ENCODE measurements around the gene VMP1. TPM values are rescaled to one million over a fixed set of nuclear protein-coding genes. Genes with fewer than 3 reads are reported as not detected.

The VMP1 gene
- polyA plus RNA-seq, 2 of the 4 experiments (the other 2 are of a cell fraction) = 395 to 726 TPM

DNA sequence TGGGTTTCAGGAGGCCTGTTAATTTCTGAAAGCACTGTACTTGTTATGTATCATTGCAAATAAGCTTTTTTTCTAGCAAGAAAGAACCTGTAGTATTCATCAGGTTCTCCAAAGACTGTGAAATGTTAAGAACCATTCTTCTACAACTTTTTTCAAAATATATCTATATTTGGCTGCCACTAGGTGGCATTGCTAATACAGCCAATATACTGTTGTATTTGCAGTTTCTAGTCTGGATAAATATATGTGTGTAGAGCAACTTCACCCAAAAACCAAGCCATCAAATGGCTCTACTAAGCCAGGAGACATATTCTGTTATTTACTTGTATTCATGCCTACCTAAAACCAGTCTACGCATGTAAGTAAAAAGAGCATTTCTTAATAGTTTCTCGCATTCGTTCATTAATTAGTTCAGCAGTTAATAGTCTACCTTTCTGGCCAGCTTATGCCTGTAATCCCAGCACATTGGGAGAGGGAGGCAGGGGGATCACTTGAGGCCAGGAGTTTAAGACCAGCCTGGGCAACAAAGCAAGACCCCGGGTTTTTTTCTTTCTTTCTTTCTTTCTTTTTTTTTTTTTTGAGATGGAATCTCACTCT is 39.5 kb downstream of the VMP1 start:
- FAIRE-seq (no peak), ATAC-seq (peak; percentile 74 to 87), DNase-seq (ENCODE audit: low read depth in 1 of 2, low spot score in 1 of 2) (peak; percentile 46 to 82)
- peaks cover 16% of the 10 kb centered on the region for H3K9me3 ChIP-seq
- POLR2A ChIA-PET = interaction anchor here (9.7 kb wide), 1 partner anchor 95 kb away, joined by 531 read pairs; no protein-coding TSS in a partner anchor
- peak overlapping the region; percentile 19; the same call in 1 of the 3 replicates for H3K4me2 ChIP-seq
- CTCF ChIA-PET = interaction anchor here (0.6 to 11.9 kb wide), 34 partner anchors 8 to 303 kb away, joined by 3 to 244 read pairs (median 5); no protein-coding TSS in a partner anchor
- H3K4me1 ChIP-seq = peaks cover 44% of the 10 kb centered on the region
- no peak overlapping the region for H3K4me3 ChIP-seq
- H3K27ac ChIP-seq = peak overlapping the region; percentile 93 to 95
- WGBS (ENCODE audit: missing lambda C conversion rate) = 53% methylated on average over 4 of the region's 4 CpGs
- peak; percentile 95 for TF ChIP-seq CTCF (IDR thresholded peaks at IDR 0.05)
- TF ChIP-seq ZNF302 (CRISPR knock-in tag; IDR thresholded peaks at IDR 0.05) = no peak
- no peak for TF ChIP-seq FOSB (CRISPR knock-in tag; IDR thresholded peaks at IDR 0.05)
- peak; percentile 89 to 91 for TF ChIP-seq RAD21 (conservative IDR thresholded peaks at IDR 0.05 in 1 of 2, IDR thresholded peaks at IDR 0.05 in 1 of 2)
- peak; percentile 48 for TF ChIP-seq MAFK (IDR thresholded peaks at IDR 0.05; ENCODE audit: partially characterized antibody)
- TF ChIP-seq RNF2 (IDR thresholded peaks at IDR 0.05; ENCODE audit: borderline replicate concordance, low read depth) = no peak
- TF ChIP-seq CBX8 (IDR thresholded peaks at IDR 0.05) = no peak
- peak; percentile 91 for TF ChIP-seq SMC3 (IDR thresholded peaks at IDR 0.05)

- Histone ChIP-seq H3K4me2 (no peak overlapping the region), H3K9me3 (peaks cover 4% of the 10 kb centered on the region), H3K4me3 (no peak overlapping the region), H3K4me1 (peaks cover 61% of the 10 kb centered on the region), H3K27ac (peak overlapping the region; percentile 93 to 95)
- no peak for DNase-seq (ENCODE audit: low read depth in 1 of 2, low spot score in 1 of 2)
- TF ChIP-seq GATA3 (IDR thresholded peaks at IDR 0.05; ENCODE audit: borderline replicate concordance) (no peak), MAFK (IDR thresholded peaks at IDR 0.05; ENCODE audit: partially characterized antibody) (peak; percentile 84), MAZ (IDR thresholded peaks at IDR 0.05; ENCODE audit: borderline replicate concordance, low read depth, low read length) (no peak), CHD4 (IDR thresholded peaks at IDR 0.05; ENCODE audit: borderline replicate concordance) (no peak)
- FAIRE-seq = no peak
- 91% methylated on average over 1 of the region's 1 CpG for WGBS (ENCODE audit: missing lambda C conversion rate)
- ChIA-PET CTCF (interaction anchor here (0.6 to 11.9 kb wide), 6 partner anchors 20 to 692 kb away, joined by 3 to 244 read pairs (median 8); no protein-coding TSS in a partner anchor), POLR2A (interaction anchor here (9.7 kb wide), 1 partner anchor 94 kb away, joined by 531 read pairs; no protein-coding TSS in a partner anchor)
- no peak for ATAC-seq
These were observed 41.1 kb downstream of the VMP1 start for GRCh38 chr17:59748591-59748990.

DNA sequence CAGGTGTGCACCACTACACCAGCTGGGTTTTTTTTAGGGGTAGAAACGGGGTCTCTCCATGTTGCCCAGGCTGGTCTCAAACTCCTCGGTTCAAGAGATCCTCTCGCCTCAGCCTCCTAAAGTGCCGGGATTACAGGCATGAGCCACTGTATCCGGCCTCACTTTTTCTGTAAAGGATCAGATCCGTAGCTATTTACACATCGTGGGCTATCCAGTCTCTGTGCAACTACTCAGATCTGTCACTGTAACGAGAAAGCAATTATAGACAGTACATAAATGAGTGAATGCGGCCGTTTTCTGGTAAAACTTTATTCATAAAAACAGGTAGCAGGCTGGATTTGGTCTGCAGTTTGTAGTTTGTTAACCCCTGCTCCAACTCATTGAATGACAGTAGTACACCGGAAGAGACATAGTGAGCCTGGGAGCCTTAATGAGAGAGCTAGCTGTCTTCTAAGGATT is 44.5 kb downstream of the VMP1 start:
- ChIA-PET POLR2A (interaction anchor here (1.4 to 9.7 kb wide), 2 partner anchors 90 to 141 kb away, joined by 4 to 531 read pairs; partner anchors contain the start of genes RPS6KB1 and TUBD1), CTCF (interaction anchor here (0.6 to 11.9 kb wide), 16 partner anchors 10 to 373 kb away, joined by 3 to 244 read pairs (median 7); no protein-coding TSS in a partner anchor)
- TF ChIP-seq ZC3H11A (IDR thresholded peaks at IDR 0.05) (no peak), HOXB13 (CRISPR knock-in tag; IDR thresholded peaks at IDR 0.05; ENCODE audit: low read depth) (0 out of 2 replicates have a peak, but pooled peaks have one; percentile 80), EHF (CRISPR knock-in tag; IDR thresholded peaks at IDR 0.05) (peak; percentile 59), MAZ (IDR thresholded peaks at IDR 0.05; ENCODE audit: borderline replicate concordance, low read depth, low read length) (no peak), JUN (IDR thresholded peaks at IDR 0.05) (no peak), HEYL (CRISPR knock-in tag; IDR thresholded peaks at IDR 0.05) (0 out of 2 replicates have a peak, but pooled peaks have one; percentile 40), SMC3 (IDR thresholded peaks at IDR 0.05) (no peak), ZFP36 (IDR thresholded peaks at IDR 0.05; ENCODE audit: borderline replicate concordance, partially characterized antibody) (no peak)
- H3K27ac ChIP-seq = peak overlapping the region; percentile 93 to 95
- WGBS (ENCODE audit: missing lambda C conversion rate) = 74% methylated on average over 11 of the region's 11 CpGs
- no peaks in the 10 kb centered on the region for H3K9me3 ChIP-seq
- no peak for FAIRE-seq
- no peak overlapping the region for H3K4me3 ChIP-seq
- peaks cover 86% of the 10 kb centered on the region for H3K4me1 ChIP-seq
- H3K4me2 ChIP-seq = peak overlapping the region; percentile 8; the same call in 1 of the 3 replicates
- no peak for DNase-seq (ENCODE audit: low read depth in 1 of 2, low spot score in 1 of 2)
- ATAC-seq = no peak
